Measurements from ENCODE around the gene DAB1. TPM values are rescaled to one million over a fixed set of nuclear protein-coding genes. Genes with fewer than 3 reads are reported as not detected.

The DAB1 gene
- polyA plus RNA-seq, 1 donor from 2014 or later = 11.4 TPM

DNA sequence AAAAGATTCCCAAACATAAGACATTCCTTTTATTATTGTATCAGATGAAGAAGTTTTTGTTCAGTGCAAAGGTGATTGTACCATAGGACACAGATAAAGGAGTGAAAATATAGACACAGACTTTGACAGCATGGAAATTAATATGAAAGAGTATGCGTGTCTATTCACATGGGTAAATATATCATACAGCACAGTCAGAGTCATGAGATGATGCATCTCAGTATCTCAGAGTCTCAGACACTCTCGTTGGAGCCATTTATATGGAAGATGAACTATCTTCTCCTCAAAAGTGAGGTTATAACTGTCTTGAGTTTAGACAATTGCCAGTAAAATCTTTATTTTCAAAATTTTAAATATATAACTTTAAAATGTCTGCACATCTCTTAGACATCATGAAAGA lies 299.7 kb downstream of the DAB1 start:
- Histone ChIP-seq H3K27me3 (ENCODE audit: insufficient read depth, low read depth, low read length) (no peaks in the 10 kb centered on the region), H4K20me1 (ENCODE audit: insufficient read depth) (no peaks in the 10 kb centered on the region), H3K27ac (ENCODE audit: low read length) (peak overlapping the region; percentile 48), H2AFZ (ENCODE audit: low read depth, low read length) (no peak overlapping the region), H3F3A (ENCODE audit: insufficient read depth, low read length, poor library complexity, severe bottlenecking) (no peaks in the 10 kb centered on the region), H3K9me3 (ENCODE audit: low read length) (no peaks in the 10 kb centered on the region), H3K79me2 (replicated peaks; ENCODE audit: insufficient read depth, low read length) (no peaks in the 10 kb centered on the region), H3K4me3 (ENCODE audit: low read length) (no peak overlapping the region), H3K9me2 (ENCODE audit: insufficient read depth, low read length) (no peaks in the 10 kb centered on the region), H3K9ac (ENCODE audit: low read length) (no peak overlapping the region), H3K36me3 (ENCODE audit: insufficient read depth, low read length) (no peaks in the 10 kb centered on the region), H3K4me2 (ENCODE audit: low read length) (no peak overlapping the region)
- TF ChIP-seq POLR2AphosphoS5 (IDR thresholded peaks at IDR 0.05) (no peak), RAD21 (conservative IDR thresholded peaks at IDR 0.05) (no peak), MXI1 (conservative IDR thresholded peaks at IDR 0.05; ENCODE audit: poor library complexity, severe bottlenecking) (no peak), EP300 (conservative IDR thresholded peaks at IDR 0.05; ENCODE audit: poor library complexity, severe bottlenecking) (no peak), EZH2 (IDR thresholded peaks at IDR 0.05; ENCODE audit: borderline replicate concordance, insufficient read depth, low read length, poor library complexity, severe bottlenecking) (no peak), SMC3 (conservative IDR thresholded peaks at IDR 0.05; ENCODE audit: poor library complexity) (no peak), TAF1 (IDR thresholded peaks at IDR 0.05; ENCODE audit: low read depth) (no peak)
- TF ChIP-seq, protein P1, sequence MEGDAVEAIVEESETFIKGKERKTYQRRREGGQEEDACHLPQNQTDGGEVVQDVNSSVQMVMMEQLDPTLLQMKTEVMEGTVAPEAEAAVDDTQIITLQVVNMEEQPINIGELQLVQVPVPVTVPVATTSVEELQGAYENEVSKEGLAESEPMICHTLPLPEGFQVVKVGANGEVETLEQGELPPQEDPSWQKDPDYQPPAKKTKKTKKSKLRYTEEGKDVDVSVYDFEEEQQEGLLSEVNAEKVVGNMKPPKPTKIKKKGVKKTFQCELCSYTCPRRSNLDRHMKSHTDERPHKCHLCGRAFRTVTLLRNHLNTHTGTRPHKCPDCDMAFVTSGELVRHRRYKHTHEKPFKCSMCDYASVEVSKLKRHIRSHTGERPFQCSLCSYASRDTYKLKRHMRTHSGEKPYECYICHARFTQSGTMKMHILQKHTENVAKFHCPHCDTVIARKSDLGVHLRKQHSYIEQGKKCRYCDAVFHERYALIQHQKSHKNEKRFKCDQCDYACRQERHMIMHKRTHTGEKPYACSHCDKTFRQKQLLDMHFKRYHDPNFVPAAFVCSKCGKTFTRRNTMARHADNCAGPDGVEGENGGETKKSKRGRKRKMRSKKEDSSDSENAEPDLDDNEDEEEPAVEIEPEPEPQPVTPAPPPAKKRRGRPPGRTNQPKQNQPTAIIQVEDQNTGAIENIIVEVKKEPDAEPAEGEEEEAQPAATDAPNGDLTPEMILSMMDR (IDR thresholded peaks at IDR 0.05; ENCODE audit: poor library complexity, severe bottlenecking) = no peak
- TF ChIP-seq, protein P2, sequence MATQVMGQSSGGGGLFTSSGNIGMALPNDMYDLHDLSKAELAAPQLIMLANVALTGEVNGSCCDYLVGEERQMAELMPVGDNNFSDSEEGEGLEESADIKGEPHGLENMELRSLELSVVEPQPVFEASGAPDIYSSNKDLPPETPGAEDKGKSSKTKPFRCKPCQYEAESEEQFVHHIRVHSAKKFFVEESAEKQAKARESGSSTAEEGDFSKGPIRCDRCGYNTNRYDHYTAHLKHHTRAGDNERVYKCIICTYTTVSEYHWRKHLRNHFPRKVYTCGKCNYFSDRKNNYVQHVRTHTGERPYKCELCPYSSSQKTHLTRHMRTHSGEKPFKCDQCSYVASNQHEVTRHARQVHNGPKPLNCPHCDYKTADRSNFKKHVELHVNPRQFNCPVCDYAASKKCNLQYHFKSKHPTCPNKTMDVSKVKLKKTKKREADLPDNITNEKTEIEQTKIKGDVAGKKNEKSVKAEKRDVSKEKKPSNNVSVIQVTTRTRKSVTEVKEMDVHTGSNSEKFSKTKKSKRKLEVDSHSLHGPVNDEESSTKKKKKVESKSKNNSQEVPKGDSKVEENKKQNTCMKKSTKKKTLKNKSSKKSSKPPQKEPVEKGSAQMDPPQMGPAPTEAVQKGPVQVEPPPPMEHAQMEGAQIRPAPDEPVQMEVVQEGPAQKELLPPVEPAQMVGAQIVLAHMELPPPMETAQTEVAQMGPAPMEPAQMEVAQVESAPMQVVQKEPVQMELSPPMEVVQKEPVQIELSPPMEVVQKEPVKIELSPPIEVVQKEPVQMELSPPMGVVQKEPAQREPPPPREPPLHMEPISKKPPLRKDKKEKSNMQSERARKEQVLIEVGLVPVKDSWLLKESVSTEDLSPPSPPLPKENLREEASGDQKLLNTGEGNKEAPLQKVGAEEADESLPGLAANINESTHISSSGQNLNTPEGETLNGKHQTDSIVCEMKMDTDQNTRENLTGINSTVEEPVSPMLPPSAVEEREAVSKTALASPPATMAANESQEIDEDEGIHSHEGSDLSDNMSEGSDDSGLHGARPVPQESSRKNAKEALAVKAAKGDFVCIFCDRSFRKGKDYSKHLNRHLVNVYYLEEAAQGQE (IDR thresholded peaks at IDR 0.05; ENCODE audit: borderline replicate concordance) = no peak

DNA sequence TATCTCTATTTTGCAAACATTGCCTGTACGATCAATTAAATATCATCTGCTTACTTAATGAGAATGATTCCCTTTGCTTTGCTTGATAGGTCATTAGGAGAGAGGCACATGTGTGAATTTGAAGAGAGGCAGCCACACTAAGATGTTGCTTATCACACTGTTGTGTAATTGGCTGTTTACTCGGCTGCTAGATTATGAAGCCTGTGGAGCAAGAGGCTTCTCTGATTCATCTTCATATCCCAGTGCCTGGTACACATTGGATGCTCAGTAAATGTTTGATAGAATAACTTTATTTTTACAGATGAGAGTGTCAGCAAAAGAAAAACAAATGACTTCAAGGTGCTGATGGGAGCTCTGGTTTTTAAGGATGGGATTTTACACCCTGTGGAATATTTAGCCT lies 301.8 kb downstream of the DAB1 start:
- Histone ChIP-seq H3K36me3 (ENCODE audit: insufficient read depth, low read length) (no peaks in the 10 kb centered on the region), H4K20me1 (ENCODE audit: insufficient read depth) (no peaks in the 10 kb centered on the region), H3K27ac (ENCODE audit: low read length) (no peak overlapping the region), H3K9ac (ENCODE audit: low read length) (no peak overlapping the region), H3F3A (ENCODE audit: insufficient read depth, low read length, poor library complexity, severe bottlenecking) (no peaks in the 10 kb centered on the region), H2AFZ (ENCODE audit: low read depth, low read length) (no peak overlapping the region), H3K27me3 (ENCODE audit: insufficient read depth, low read depth, low read length) (no peaks in the 10 kb centered on the region), H3K9me3 (ENCODE audit: low read length) (no peaks in the 10 kb centered on the region), H3K4me3 (ENCODE audit: low read length) (no peak overlapping the region), H3K9me2 (ENCODE audit: insufficient read depth, low read length) (no peaks in the 10 kb centered on the region), H3K79me2 (replicated peaks; ENCODE audit: insufficient read depth, low read length) (no peaks in the 10 kb centered on the region), H3K4me2 (ENCODE audit: low read length) (no peak overlapping the region)
- TF ChIP-seq, protein P2 (IDR thresholded peaks at IDR 0.05; ENCODE audit: borderline replicate concordance) = no peak
- TF ChIP-seq TAF1 (IDR thresholded peaks at IDR 0.05; ENCODE audit: low read depth) (no peak), POLR2AphosphoS5 (IDR thresholded peaks at IDR 0.05) (no peak), RAD21 (conservative IDR thresholded peaks at IDR 0.05) (no peak), SMC3 (conservative IDR thresholded peaks at IDR 0.05; ENCODE audit: poor library complexity) (no peak), EP300 (conservative IDR thresholded peaks at IDR 0.05; ENCODE audit: poor library complexity, severe bottlenecking) (no peak), MXI1 (conservative IDR thresholded peaks at IDR 0.05; ENCODE audit: poor library complexity, severe bottlenecking) (no peak), EZH2 (IDR thresholded peaks at IDR 0.05; ENCODE audit: borderline replicate concordance, insufficient read depth, low read length, poor library complexity, severe bottlenecking) (no peak)
- TF ChIP-seq, protein P1 (IDR thresholded peaks at IDR 0.05; ENCODE audit: poor library complexity, severe bottlenecking) = no peak

Data from neural cell (in vitro differentiated cells).